Uterus (tissue), 4 donors: ENCODE measurements around the gene LRSAM1. TPM values are rescaled to one million over a fixed set of nuclear protein-coding genes. Genes with fewer than 3 reads are reported as not detected.

Experiments used
- DNase-seq, 2 donors: peaks; one replicate each; pipeline ENCODE4 v3.0.0-alpha.2; 2019 to 2020
- H3K27ac ChIP-seq, 2 donors: fragments of 200-600 bp; sonication (generic); 1 replicate in 1 of 2; 2 replicates in 1 of 2; pipeline ENCODE4 v1.5.1; 2016 to 2018
- H3K27me3 ChIP-seq, 2 donors: fragments of 200-600 bp; sonication (generic); one replicate each; pipeline ENCODE4 v1.5.1; 2018 to 2019; ENCODE audit warnings: control low read depth in 1 of 2
- H3K36me3 ChIP-seq, 2 donors: fragments of 200-600 bp; sonication (generic); one replicate each; pipeline ENCODE4 v1.5.1; 2019; ENCODE audit warnings: control low read depth in 1 of 2
- H3K4me1 ChIP-seq, 2 donors: fragments of 200-600 bp; sonication (generic); one replicate each; pipeline ENCODE4 v1.5.1; 2018 to 2019; ENCODE audit warnings: control low read depth in 1 of 2
- H3K4me3 ChIP-seq, 2 donors: fragments of 200-600 bp; sonication (generic); 1 replicate in 1 of 2; 2 replicates in 1 of 2; pipeline ENCODE4 v1.5.1; 2018 to 2019; ENCODE audit warnings: mild to moderate bottlenecking in 1 of 2
- H3K9me3 ChIP-seq, 2 donors: fragments of 200-600 bp; sonication (generic); one replicate each; pipeline ENCODE4 v1.5.1; 2019; ENCODE audit warnings: control low read depth in 1 of 2
- POLR2A ChIP-seq, 2 donors: fragments of 450-650 bp; IDR thresholded peaks; one replicate each; pipeline ENCODE4 v1.6.1; 2016; ENCODE audit warnings: antibody characterized with exemption in 2 of 2, mild to moderate bottlenecking in 1 of 2, moderate library complexity in 1 of 2
- intact Hi-C: fragments of 100-400 bp; cut with DNase I; formaldehyde crosslinking; loops from one replicate; pipeline ENCODE4 v1.15.1; 2023; ENCODE audit warnings: low total_unique reads
- total RNA-seq, 4 donors: library from RNA; depleted of rRNA in 3 of 4; stranded (reverse); fragments of >200 nt in 3 of 4; gene quantifications; one replicate each; pipeline versions ENCODE4 v1.1.0 to v1.2.4, GENCODE V29; 2014 to 2023
- TF ChIP-seq, protein P1 (sequence below), 4 experiments: fragments of 200-600 bp in 2 of 4; fragments of 450-650 bp in 2 of 4; sonication (generic) in 2 of 4; IDR thresholded peaks; one replicate each; pipeline ENCODE4 v1.5.1; 2016 to 2019; ENCODE audit warnings: antibody characterized with exemption in 4 of 4, mild to moderate bottlenecking in 2 of 4, moderate library complexity in 1 of 4
- donor health status: DM: yes; HTN: yes; CAD: no.

The LRSAM1 gene
- total RNA-seq, 4 donors from 2014 or later, result 6.5 to 25.9 (median 11.3) TPM

DNA sequence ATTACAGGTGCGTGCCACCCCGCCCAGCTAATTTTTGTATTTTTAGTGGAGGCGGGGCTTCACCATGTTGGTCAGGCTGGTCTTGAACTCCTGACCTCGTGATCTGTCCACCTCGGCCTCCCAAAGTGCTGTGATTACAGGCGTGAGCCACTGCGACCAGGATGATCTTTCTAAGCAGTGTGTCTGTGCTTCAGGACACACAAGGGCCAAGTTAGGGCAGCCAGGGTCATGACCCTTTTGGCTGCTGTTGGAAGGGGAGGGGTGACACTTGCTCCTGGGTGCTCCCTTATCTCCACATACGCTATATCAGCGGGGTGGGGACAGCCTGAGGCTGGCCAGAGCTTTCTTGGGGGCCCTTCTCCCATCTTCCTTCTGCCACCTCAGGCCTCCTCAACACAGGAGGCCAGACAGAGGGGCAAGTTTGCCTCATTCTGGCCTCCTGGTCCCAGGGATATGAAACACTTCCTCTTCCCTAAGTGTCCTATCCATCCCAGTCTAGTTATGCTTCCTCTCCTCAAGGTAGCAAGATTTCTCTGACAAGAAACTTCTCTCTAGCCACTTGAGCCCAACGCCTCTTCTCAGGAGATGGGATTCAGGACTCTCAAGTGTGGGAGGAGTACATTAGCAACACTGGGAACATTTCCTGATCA lies 29.1 kb upstream of the LRSAM1 start:
- no peaks in the 10 kb centered on the region for H3K9me3 ChIP-seq
- H3K36me3 ChIP-seq, result no peaks in the 10 kb centered on the region
- DNase-seq, result no peak
- intact Hi-C loops, result no loop called here
- H3K4me1 ChIP-seq, result peaks cover 5 to 11% of the 10 kb centered on the region in 2 donors
- H3K27ac ChIP-seq, result peak overlapping the region in 1 of 2 donors; percentile 93
- TF ChIP-seq POLR2A (IDR thresholded peaks at IDR 0.05), result no peak
- TF ChIP-seq, protein P1, sequence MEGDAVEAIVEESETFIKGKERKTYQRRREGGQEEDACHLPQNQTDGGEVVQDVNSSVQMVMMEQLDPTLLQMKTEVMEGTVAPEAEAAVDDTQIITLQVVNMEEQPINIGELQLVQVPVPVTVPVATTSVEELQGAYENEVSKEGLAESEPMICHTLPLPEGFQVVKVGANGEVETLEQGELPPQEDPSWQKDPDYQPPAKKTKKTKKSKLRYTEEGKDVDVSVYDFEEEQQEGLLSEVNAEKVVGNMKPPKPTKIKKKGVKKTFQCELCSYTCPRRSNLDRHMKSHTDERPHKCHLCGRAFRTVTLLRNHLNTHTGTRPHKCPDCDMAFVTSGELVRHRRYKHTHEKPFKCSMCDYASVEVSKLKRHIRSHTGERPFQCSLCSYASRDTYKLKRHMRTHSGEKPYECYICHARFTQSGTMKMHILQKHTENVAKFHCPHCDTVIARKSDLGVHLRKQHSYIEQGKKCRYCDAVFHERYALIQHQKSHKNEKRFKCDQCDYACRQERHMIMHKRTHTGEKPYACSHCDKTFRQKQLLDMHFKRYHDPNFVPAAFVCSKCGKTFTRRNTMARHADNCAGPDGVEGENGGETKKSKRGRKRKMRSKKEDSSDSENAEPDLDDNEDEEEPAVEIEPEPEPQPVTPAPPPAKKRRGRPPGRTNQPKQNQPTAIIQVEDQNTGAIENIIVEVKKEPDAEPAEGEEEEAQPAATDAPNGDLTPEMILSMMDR (IDR thresholded peaks at IDR 0.05), result no peak
- H3K4me3 ChIP-seq, result no peak overlapping the region
- no peaks in the 10 kb centered on the region for H3K27me3 ChIP-seq

DNA sequence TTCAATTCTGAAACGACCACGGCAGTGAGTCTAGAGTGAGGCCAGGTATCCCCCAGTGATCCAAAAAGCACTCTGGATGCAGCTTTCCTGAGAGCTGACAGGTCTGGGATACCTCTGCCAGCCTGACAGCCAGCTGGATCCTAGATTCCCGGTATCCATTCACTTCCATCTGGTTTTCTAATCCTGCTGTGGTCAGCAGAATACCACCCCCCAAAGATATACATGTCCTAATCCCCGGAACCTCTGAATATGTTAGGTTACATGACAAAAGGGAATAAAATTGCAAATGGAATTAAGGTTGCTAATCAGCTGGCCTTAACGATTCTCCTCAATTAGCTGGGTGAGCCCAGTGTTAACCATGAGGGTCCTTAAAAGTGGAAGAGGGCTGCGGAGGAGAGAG lies 28.5 kb upstream of the LRSAM1 start:
- Histone ChIP-seq H3K27ac (peak overlapping the region; percentile 90 to 93), H3K36me3 (no peaks in the 10 kb centered on the region), H3K27me3 (no peaks in the 10 kb centered on the region), H3K4me1 (peaks cover 5 to 11% of the 10 kb centered on the region in 2 donors), H3K9me3 (no peaks in the 10 kb centered on the region), H3K4me3 (peak overlapping the region in 1 of 2 donors; percentile 62)
- intact Hi-C loops, result no loop called here
- TF ChIP-seq, protein P1 (IDR thresholded peaks at IDR 0.05), result no peak
- no peak for TF ChIP-seq POLR2A (IDR thresholded peaks at IDR 0.05)
- no peak for DNase-seq

DNA sequence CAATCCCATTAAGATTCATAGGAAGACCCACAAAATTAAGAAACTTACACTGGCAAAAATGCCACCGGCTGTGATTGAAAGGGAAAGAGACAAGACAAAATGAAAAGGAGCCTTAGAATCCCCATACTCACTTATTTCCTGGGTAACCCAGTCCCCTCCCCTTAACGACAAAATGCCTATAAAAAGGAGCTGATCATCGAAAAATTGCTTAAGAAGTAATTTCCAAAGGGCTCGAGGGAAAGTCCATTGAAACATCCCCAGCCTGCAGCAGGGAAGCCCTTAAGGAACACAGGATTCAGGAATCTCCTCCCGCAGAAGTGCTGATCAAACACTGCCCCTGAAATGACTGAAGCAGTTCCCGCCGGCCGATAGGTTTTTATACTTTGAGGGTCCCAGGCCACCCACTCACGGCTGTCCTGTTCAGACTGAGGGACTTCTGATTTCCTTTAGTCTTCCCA lies 27.8 kb upstream of the LRSAM1 start:
- H3K27me3 ChIP-seq, result no peaks in the 10 kb centered on the region
- H3K9me3 ChIP-seq, result no peaks in the 10 kb centered on the region
- no peak for DNase-seq
- peaks cover 5 to 11% of the 10 kb centered on the region in 2 donors for H3K4me1 ChIP-seq
- H3K27ac ChIP-seq, result peak overlapping the region; percentile 90 to 93
- TF ChIP-seq POLR2A (IDR thresholded peaks at IDR 0.05), result no peak
- H3K4me3 ChIP-seq, result peak overlapping the region; percentile 62 to 81
- H3K36me3 ChIP-seq, result no peaks in the 10 kb centered on the region
- intact Hi-C loops, result no loop called here

DNA sequence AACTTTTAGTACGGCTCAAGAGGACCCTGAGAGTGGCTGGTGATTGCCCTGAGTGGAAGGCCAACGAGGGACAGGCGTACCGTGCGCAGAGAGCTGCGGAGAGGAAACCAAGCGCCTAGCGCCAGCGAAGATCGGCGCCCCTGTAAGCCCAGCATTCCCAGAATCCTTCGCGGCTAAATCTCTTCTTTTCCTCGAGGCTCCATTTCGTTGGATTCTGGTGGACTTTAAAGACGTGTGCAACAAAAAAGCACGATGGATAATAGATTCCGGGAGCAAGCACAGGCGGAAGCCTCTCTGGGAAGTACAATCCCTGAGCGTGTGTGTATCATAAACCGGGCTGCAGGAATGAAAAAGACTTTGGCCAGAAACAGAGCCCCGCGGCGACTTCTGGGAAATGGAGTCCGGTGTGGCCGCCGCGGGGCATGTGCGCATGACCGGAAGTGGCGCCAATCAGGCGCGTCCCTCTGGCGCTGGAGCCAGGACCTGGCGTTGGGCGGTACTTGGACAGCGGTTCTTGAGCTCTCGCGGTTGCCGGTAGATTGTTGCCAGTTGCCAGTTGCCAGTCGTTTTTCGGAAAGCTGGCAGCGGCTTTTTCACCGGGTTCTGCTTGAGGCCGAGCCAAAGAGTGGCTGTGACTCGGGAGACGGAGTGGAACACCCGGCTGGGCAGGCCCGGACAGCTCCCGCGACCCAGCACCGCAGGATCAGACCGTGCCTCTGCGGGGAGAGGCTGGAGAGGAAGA lies 27.2 kb upstream of the LRSAM1 start, which contains the start of gene ZNF79:
TSS of gene ZNF79 (plus strand) at position 449 of the 742 bp plus-strand sequence. CDS start 406 bp downstream, outside the sequence.
- Histone ChIP-seq H3K9me3 (no peaks in the 10 kb centered on the region), H3K36me3 (no peaks in the 10 kb centered on the region), H3K4me1 (peaks cover 5 to 11% of the 10 kb centered on the region in 2 donors), H3K4me3 (peak within 1 kb of the TSS; percentile 62 to 81), H3K27me3 (no peaks in the 10 kb centered on the region), H3K27ac (peak within 1 kb of the TSS; percentile 90 to 93)
- peak; percentile 90 to 94 for DNase-seq
- TF ChIP-seq, protein P1 (IDR thresholded peaks at IDR 0.05), result peak in 3 of 4 experiments; percentile 3 to 20 (median 16)
- TF ChIP-seq POLR2A (IDR thresholded peaks at IDR 0.05), result peak; percentile 30 to 63
- intact Hi-C loops, result no loop called here

GRCh38 chr9:127424676-127424999 lies 26.7 kb upstream of the LRSAM1 start:
- intact Hi-C loops, result no loop called here
- H3K9me3 ChIP-seq, result no peaks in the 10 kb centered on the region
- no peak for DNase-seq
- H3K4me1 ChIP-seq, result peaks cover 5 to 11% of the 10 kb centered on the region in 2 donors
- H3K27ac ChIP-seq, result peak overlapping the region; percentile 90 to 93
- no peaks in the 10 kb centered on the region for H3K36me3 ChIP-seq
- TF ChIP-seq, protein P1 (IDR thresholded peaks at IDR 0.05), result no peak
- no peaks in the 10 kb centered on the region for H3K27me3 ChIP-seq
- peak overlapping the region; percentile 62 to 81 for H3K4me3 ChIP-seq
